C1 segment of cervical spinal cord (tissue), 14 donors: ENCODE measurements around the gene CAPZA2.
"Not testable (repeated sequence)": the region's sequence is repeated elsewhere in the genome, so short reads cannot be mapped to it uniquely, and the experiment has no call there.

ENCODE experiments used
- DNase-seq, 14 donors: peaks; one replicate each; lab custom pipeline; 2025; lab: John Stamatoyannopoulos, UW

The CAPZA2 gene

GRCh38 chr7:116862234-116862950 lies at the start of gene CAPZA2:
Gene CAPZA2, plus strand, starts transcription at chr7:116862587. Its CDS starts 25 bp downstream, at chr7:116862612.
- DNase-seq, result peak; percentile 48 to 96 (median 90)

GRCh38 chr7:116812860-116813259 lies 49.5 kb upstream of the CAPZA2 start:
- no peak for DNase-seq

GRCh38 chr7:116813371-116813770 lies 49.0 kb upstream of the CAPZA2 start:
- not testable (repeated sequence) for DNase-seq

- DNase-seq, result no peak
Observed at GRCh38 chr7:116815041-116815440, 47.3 kb upstream of the CAPZA2 start.

- DNase-seq, result no peak
Observed at GRCh38 chr7:116820149-116820548, 42.2 kb upstream of the CAPZA2 start.

- DNase-seq, result not testable (repeated sequence)
Observed at GRCh38 chr7:116821647-116822046, 40.7 kb upstream of the CAPZA2 start.

- DNase-seq, result no peak
Observed at GRCh38 chr7:116824449-116824848, 37.9 kb upstream of the CAPZA2 start.

- DNase-seq, result no peak
Observed at GRCh38 chr7:116828281-116828680, 34.1 kb upstream of the CAPZA2 start.

GRCh38 chr7:116829041-116829440 lies 33.3 kb upstream of the CAPZA2 start:
- DNase-seq, result no peak

- DNase-seq, result no peak
Observed at GRCh38 chr7:116829493-116829892, 32.9 kb upstream of the CAPZA2 start.

- DNase-seq, result no peak
Observed at GRCh38 chr7:116832692-116833091, 29.7 kb upstream of the CAPZA2 start.

- no peak for DNase-seq
Observed at GRCh38 chr7:116834815-116835504, 27.4 kb upstream of the CAPZA2 start.

GRCh38 chr7:116836048-116836447 lies 26.3 kb upstream of the CAPZA2 start:
- no peak for DNase-seq

GRCh38 chr7:116836911-116837310 lies 25.5 kb upstream of the CAPZA2 start:
- no peak for DNase-seq

- no peak for DNase-seq
Observed at GRCh38 chr7:116837586-116837985, 24.8 kb upstream of the CAPZA2 start.

- no peak for DNase-seq
Observed at GRCh38 chr7:116840256-116840655, 22.1 kb upstream of the CAPZA2 start.

GRCh38 chr7:116842371-116842770 lies 20.0 kb upstream of the CAPZA2 start:
- no peak for DNase-seq

- DNase-seq, result no peak
Observed at GRCh38 chr7:116843378-116843777, 19.0 kb upstream of the CAPZA2 start.

- no peak for DNase-seq
Observed at GRCh38 chr7:116851175-116851574, 11.2 kb upstream of the CAPZA2 start.

GRCh38 chr7:116851671-116852070 lies 10.7 kb upstream of the CAPZA2 start:
- no peak for DNase-seq

- no peak for DNase-seq
Observed at GRCh38 chr7:116854132-116854531, 8.3 kb upstream of the CAPZA2 start.

- no peak for DNase-seq
Observed at GRCh38 chr7:116857052-116857451, 5.3 kb upstream of the CAPZA2 start.

GRCh38 chr7:116859323-116859722 lies 3.1 kb upstream of the CAPZA2 start:
- DNase-seq, result no peak
